Middle frontal gyrus (tissue), 1 donor: ENCODE data around the gene DMPK.
"Not testable (repeated sequence)": the region's sequence is repeated elsewhere in the genome, so short reads cannot be mapped to it uniquely, and the experiment has no call there.

Experiments
- DNase-seq: peaks from one replicate; pipeline ENCODE4 v3.0.0-alpha.2; 2015; ENCODE audit warnings: low spot score; ENCODE audit errors: extremely low spot score

DMPK gene

DNA sequence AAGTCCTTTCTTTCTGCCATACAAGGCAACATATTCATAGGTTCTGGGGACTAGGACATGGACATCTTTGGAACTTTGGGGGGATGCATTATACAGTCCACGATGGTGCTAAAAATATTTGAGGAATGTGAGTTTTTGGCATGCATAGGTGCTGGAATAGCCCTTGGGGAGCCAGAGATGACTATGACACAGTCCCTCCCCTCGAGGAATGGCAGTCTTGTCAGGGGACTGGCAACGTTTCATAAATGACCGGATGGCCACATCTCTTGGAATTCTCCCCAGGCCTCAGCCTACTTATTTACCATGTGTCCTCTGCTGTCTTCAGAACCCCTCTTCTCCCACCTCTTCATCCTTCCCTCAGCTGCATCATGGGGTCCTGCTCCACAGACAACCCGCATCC, 35.4 kb downstream of the DMPK start:
- no peak for DNase-seq

DNA sequence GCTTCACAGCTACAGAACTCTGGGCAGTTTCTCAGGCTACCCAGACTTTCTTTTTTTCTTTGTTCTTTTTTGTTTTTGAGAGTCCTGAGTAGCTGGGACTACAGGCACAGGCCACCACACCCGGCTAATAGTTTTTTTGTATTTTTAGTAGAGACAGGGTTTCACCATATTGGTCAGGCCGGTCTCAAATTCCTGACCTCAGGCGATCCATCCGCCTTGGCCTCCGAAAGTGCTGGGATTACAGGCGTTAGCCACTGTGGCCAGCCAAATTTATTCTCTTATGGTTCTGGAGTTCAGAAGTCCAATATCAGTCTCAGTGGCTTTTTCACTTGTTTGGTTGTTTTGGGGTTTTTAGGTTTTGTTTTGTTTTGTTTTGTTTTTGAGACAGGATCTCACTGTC, 36.7 kb downstream of the DMPK start:
- no peak for DNase-seq

DNA sequence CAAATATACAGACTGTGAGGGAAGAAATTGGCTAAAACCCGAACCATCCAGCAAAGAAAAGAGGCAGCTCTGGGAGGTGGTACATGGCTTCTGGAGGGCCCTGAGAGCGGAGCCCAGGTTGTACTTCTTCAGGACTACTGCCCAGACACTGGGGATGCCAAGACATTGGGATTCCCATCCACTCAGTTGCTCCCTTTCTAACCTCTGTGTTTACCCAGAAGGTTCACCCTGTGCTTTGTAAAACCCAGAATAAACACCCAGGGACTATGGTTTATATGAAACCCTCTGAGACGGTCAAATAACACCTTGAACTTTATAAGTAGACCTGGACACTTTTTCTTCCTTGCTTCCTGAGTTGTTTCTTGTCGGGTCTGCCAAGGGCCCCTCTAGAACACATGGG, 39.3 kb downstream of the DMPK start:
- DNase-seq, result no peak

DNA sequence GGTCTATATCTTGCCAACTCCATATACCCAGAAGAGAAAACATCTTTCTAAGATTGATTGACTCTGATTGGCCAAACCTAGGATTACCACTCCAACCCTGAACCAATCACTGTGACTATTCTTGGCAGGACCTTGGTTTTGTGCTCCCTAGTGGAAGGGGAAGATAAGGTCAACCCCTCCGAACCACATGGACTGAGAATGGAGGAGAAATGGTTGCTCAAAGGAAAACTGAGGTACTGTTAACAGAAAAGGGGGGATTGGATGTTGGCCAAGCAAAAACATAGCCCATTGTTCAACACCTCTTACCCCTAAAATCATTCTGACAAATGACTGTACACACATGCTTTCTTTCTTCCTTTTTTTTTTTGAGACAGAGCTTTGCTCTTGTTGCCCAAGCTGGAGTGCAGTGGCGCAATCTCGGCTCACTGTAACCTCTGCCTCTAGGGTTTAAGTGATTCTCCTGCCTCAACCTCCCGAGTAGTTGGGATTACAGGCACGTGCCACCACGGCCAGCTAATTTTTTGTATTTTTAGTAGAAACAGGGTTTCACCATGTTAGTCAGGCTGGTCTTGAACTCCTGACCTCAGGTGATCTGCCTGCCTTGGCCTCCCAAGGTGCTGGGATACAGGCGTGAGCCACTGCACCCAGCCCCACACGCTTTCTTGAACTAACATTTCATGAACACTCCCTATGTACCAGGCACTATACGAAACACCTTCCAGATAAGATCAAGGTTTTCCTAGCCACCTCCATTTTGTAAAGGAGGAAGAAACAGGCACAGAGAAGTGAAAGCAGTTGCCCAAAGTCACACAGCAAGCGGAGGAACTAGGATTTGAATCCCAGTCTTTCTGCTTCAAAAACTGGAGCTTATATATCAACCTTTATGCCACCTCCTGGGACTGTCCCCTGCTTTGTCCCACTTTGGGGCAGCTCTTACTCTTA, 42.5 kb downstream of the DMPK start:
- DNase-seq, result no peak

DNA sequence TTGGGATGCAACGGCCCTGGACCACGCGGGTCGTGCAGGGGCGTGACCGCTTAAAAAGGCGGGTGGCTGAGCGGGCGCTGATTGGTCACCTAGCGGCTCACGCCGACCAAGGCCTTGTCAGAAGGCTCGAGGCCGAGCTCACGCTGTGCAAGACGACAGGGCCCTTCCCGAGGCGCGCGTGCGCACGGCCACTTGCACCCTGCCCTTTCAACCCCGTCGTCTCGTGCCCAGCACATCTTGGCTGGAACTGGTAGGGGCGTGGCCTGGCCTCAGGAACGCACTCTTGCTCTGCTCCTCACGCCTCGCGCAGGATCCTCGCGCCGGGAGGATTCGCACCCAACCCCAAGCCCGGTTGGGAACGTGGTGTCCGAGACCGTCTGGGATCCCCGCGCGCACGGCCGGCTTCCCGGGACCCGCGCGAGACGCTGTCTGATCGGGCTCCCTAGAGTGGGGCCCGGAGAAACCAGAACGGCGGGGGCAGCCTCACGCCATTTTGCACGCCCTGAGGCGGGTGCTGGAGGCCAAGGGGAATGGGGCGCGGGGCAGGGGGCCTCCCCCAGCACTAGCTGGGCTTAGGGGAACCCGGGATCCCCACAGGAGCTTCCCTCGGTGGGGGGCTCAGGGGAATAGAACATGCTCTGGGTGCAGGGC, 49.0 kb downstream of the DMPK start, which contains the start of gene MEIOSIN:
Gene MEIOSIN, plus strand, starts transcription at position 280 of the 651 bp plus-strand sequence. CDS start 1,938 bp downstream, outside the sequence.
- no peak for DNase-seq

DNA sequence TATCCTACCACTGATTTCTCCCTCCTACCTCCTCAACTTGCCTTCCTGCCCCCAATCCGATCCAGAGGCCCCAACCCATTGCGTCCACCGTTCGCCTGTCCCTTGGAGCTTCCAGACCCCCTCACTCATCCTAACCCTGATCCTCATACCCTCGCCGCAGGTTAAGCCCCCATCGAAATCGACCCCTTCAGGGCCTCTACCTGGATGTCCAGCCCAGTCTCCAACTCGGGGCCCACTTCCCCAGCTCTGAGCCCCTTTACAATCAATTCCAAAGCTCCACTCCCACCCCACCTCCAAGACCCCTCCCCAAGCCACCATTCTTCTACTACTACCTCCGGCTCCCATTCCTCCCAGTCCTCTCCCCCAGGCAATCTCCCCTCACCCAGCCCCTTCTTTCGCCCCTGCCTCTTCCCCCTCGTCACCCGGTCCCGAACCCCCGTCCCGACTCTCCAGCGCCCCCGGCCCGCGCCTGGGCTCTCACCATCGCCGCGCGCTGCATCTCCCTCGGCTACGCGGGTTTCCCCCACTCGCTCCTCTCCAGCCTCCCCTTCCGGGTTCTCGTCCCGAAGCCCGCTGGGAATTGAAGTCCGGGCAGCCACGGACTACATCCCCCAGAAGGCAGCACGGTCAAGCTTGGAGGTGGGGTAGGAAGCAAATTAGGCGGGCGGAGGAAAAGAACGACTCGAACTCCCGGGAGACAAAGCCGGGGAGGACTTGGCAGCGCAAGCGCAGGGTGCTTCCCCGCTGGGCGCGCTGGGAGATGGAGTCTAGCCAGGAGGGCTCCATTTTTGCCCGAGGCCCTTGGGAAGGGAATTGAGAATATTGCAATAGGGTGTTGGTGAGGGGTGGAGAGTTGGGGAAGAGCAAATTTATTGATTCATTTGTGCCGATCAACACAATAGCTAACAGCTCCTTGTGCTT, 51.7 kb downstream of the DMPK start, which contains the start of gene FBXO46:
Gene FBXO46, minus strand, starts transcription at position 529 of the 921 bp plus-strand sequence. CDS start 17,401 bp downstream, outside the sequence.
- peak; percentile 96 for DNase-seq

DNA sequence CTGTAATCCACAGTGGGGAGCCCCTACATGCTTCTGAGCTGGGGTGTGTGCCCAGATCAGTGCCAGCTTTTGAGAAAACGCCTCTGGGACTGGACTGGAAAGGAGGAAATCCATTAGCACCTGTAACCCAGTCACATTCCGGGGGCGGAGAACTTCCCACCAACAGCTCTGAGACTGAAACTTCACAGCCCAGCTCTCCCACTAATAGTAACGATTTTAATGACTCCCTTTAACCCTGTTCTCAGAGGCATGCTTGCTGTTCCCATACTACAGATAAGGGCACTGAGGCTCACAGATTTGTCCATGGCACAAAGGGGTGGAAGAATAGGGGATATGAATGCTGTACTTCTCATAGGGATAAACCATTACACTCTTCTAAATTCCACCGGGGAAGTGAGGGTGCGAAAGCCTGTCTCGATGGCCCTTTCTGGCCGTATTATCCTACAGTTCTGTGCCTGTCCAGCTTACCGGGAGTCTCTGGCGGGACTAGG, 52.4 kb downstream of the DMPK start:
- DNase-seq, result no peak

DNA sequence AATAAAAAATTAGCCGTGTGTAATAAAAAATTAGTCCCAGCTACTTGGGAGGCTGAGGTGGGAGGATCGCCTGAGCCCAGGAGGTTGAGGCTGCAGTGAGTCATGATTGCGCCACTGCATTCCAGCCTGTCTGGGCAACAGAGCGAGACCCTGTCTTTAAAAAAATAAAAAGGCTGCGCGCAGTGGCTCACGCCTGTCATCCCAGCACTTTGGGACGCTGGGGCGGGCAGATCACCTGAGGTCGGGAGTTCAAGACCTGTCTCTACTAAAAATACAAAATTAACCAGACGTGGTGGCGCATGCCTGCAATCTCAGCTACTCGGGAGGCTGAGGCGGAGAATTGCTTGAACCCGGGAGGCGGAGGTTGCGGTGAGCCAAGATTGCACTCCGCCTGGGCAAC, 53.6 kb downstream of the DMPK start:
- DNase-seq, result not testable (repeated sequence)

DNA sequence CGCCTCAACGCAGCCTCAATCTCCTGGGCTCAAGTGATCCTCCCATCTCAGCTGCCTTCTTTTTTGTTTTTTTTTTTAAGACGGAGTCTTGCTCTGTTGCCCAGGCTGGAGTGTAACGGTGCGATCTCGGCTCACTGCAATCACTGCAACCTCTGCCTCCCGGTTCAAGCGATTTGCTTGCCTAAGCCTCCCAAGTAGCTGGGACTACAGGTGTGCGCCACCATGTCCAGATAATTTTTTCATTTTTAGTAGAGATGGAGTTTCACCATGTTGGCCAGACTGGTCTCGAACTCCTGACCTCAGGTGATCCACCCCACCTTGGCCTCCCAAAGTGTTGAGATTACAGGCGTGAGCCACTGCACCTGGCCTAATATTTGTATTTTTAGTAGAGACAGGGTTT, 62.2 kb downstream of the DMPK start:
- DNase-seq, result not testable (repeated sequence)
